ENCODE results near the gene ELAVL1.
"Not testable (repeated sequence)": the region's sequence is repeated elsewhere in the genome, so short reads cannot be mapped to it uniquely, and the experiment has no call there.

ELAVL1 gene

GRCh38 chr19:7968008-7968795 is 37.2 kb downstream of the ELAVL1 start:
- DNase-seq: no peak

GRCh38 chr19:7965921-7966665 is 39.3 kb downstream of the ELAVL1 start:
- DNase-seq: no peak

- no peak for DNase-seq
Measured at GRCh38 chr19:7965259-7965841, 40.1 kb downstream of the ELAVL1 start.

- no peak for DNase-seq
Measured at GRCh38 chr19:7963566-7963965, 41.9 kb downstream of the ELAVL1 start.

- no peak for DNase-seq
Measured at GRCh38 chr19:7962644-7963268, 42.7 kb downstream of the ELAVL1 start.

GRCh38 chr19:7961920-7962626 is 43.4 kb downstream of the ELAVL1 start:
- no peak for DNase-seq

- DNase-seq: not testable (repeated sequence)
Measured at GRCh38 chr19:7961082-7961481, 44.4 kb downstream of the ELAVL1 start.

GRCh38 chr19:7959211-7959610 is 46.2 kb downstream of the ELAVL1 start:
- no peak for DNase-seq

- DNase-seq: no peak
Measured at GRCh38 chr19:7955696-7956095, 49.7 kb downstream of the ELAVL1 start.

GRCh38 chr19:7953576-7953975 is 51.9 kb downstream of the ELAVL1 start:
- DNase-seq: no peak

GRCh38 chr19:7953060-7953459 is 52.4 kb downstream of the ELAVL1 start:
- no peak for DNase-seq

GRCh38 chr19:7947939-7948338 is 57.5 kb downstream of the ELAVL1 start:
- DNase-seq: no peak

GRCh38 chr19:7944177-7944761 is 61.2 kb downstream of the ELAVL1 start:
- peak; percentile 84 for DNase-seq

- peak; percentile 99 for DNase-seq
Measured at GRCh38 chr19:7943444-7944176, 61.8 kb downstream of the ELAVL1 start, which contains the start of gene TIMM44. TSS of gene TIMM44 (minus strand) at chr19:7943666. CDS start at chr19:7943651, 15 bp downstream.

- DNase-seq: peak; percentile 16
Measured at GRCh38 chr19:7942981-7943443, 62.4 kb downstream of the ELAVL1 start.

GRCh38 chr19:7941895-7942596 is 63.4 kb downstream of the ELAVL1 start:
- DNase-seq: no peak

GRCh38 chr19:7940841-7941240 is 64.6 kb downstream of the ELAVL1 start:
- DNase-seq: no peak

GRCh38 chr19:7934766-7935165 is 70.7 kb downstream of the ELAVL1 start:
- no peak for DNase-seq

- no peak for DNase-seq
Measured at GRCh38 chr19:7933828-7934725, 71.4 kb downstream of the ELAVL1 start.

GRCh38 chr19:7933411-7933810 is 72.0 kb downstream of the ELAVL1 start:
- no peak for DNase-seq

Measured in CD4-positive, alpha-beta T cell treated with Interferon gamma for 1 hour (primary cell).